GM19099 (cell line): ENCODE results near the gene POLR2I.

ENCODE experiments used
- POLR2A ChIP-seq: IDR thresholded peaks from 3 replicates; pipeline ENCODE4 v1.6.1; 2011; ENCODE audit warnings: low read depth; ENCODE audit not compliant: insufficient read length; ENCODE audit errors: extremely low read depth

POLR2I gene

GRCh38 chr19:36113425-36113824 is 1.2 kb downstream of the POLR2I start:
- TF ChIP-seq POLR2A = no peak

GRCh38 chr19:36112678-36113077 is 2.0 kb downstream of the POLR2I start:
- TF ChIP-seq POLR2A = no peak

- no peak for TF ChIP-seq POLR2A
Observed at GRCh38 chr19:36111200-36111539, 3.5 kb downstream of the POLR2I start.

GRCh38 chr19:36110487-36111199 is 4.0 kb downstream of the POLR2I start, which contains the start of gene OVOL3:
TSS of gene OVOL3 (plus strand) at chr19:36111143. CDS start at chr19:36111203, 60 bp downstream.
- TF ChIP-seq POLR2A = no peak

- TF ChIP-seq POLR2A = no peak
Observed at GRCh38 chr19:36108684-36109083, 6.0 kb downstream of the POLR2I start.

- no peak for TF ChIP-seq POLR2A
Observed at GRCh38 chr19:36106991-36107390, 7.7 kb downstream of the POLR2I start.

GRCh38 chr19:36106441-36106840 is 8.2 kb downstream of the POLR2I start:
- no peak for TF ChIP-seq POLR2A

GRCh38 chr19:36103842-36104552 is 10.7 kb downstream of the POLR2I start:
- no peak for TF ChIP-seq POLR2A

GRCh38 chr19:36103040-36103626 is 11.5 kb downstream of the POLR2I start:
- no peak for TF ChIP-seq POLR2A

GRCh38 chr19:36101550-36102327 is 12.9 kb downstream of the POLR2I start:
- no peak for TF ChIP-seq POLR2A

- TF ChIP-seq POLR2A = no peak
Observed at GRCh38 chr19:36100476-36100875, 14.2 kb downstream of the POLR2I start.

GRCh38 chr19:36099166-36099785 is 15.4 kb downstream of the POLR2I start:
- TF ChIP-seq POLR2A = no peak

- no peak for TF ChIP-seq POLR2A
Observed at GRCh38 chr19:36097036-36097435, 17.6 kb downstream of the POLR2I start.

GRCh38 chr19:36093687-36094086 is 21.0 kb downstream of the POLR2I start:
- no peak for TF ChIP-seq POLR2A
